Astrocyte of the spinal cord (primary cell): ENCODE data around the gene MXRA7.
A peak's percentile ranks its signal among the peaks of the same experiment; 100 is the strongest.

Experiments used
- DNase-seq: peaks from one replicate; pipeline ENCODE4 v3.0.0; 2011; ENCODE audit warnings: low read depth, low spot score
- H3K4me3 ChIP-seq: 2 replicates; pipeline ENCODE4 v1.5.1; 2011; ENCODE audit warnings: low read depth, mild to moderate bottlenecking, low read length, moderate library complexity
- in situ Hi-C: cut with HindIII; loops from 2 replicates; pipeline ENCODE4 v1.10.0; 2017; ENCODE audit warnings: low sequenced_read_pairs
- TF ChIP-seq, protein P1 (sequence below): IDR thresholded peaks from 2 replicates; pipeline ENCODE4 v1.5.1; 2012; ENCODE audit warnings: low read depth, mild to moderate bottlenecking, low read length, inconsistent platforms

Gene MXRA7

DNA sequence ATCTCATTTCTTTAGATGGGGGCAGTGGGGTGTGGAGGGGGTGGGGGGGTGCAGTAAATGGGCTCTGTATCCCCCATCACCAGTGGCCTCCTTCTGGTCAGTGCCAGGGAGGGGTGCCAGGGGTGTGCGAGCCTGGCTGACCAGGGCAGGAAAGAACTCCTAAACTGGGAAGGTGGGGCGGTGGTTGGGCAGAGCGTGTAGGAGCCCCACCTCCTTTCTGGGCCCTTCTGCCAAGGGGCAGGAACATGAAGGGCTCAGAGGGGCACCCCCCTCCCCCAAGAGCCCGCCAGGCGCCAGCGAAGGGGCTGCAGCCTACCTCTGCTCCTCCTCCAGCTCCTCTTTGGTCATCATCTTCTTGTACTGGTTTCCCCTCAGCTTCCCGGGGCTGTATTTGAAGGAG is 26.0 kb downstream of the MXRA7 start:
- H3K4me3 ChIP-seq: no peak overlapping the region
- in situ Hi-C loops: no loop called here
- TF ChIP-seq, protein P1, sequence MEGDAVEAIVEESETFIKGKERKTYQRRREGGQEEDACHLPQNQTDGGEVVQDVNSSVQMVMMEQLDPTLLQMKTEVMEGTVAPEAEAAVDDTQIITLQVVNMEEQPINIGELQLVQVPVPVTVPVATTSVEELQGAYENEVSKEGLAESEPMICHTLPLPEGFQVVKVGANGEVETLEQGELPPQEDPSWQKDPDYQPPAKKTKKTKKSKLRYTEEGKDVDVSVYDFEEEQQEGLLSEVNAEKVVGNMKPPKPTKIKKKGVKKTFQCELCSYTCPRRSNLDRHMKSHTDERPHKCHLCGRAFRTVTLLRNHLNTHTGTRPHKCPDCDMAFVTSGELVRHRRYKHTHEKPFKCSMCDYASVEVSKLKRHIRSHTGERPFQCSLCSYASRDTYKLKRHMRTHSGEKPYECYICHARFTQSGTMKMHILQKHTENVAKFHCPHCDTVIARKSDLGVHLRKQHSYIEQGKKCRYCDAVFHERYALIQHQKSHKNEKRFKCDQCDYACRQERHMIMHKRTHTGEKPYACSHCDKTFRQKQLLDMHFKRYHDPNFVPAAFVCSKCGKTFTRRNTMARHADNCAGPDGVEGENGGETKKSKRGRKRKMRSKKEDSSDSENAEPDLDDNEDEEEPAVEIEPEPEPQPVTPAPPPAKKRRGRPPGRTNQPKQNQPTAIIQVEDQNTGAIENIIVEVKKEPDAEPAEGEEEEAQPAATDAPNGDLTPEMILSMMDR: no peak
- DNase-seq: no peak

DNA sequence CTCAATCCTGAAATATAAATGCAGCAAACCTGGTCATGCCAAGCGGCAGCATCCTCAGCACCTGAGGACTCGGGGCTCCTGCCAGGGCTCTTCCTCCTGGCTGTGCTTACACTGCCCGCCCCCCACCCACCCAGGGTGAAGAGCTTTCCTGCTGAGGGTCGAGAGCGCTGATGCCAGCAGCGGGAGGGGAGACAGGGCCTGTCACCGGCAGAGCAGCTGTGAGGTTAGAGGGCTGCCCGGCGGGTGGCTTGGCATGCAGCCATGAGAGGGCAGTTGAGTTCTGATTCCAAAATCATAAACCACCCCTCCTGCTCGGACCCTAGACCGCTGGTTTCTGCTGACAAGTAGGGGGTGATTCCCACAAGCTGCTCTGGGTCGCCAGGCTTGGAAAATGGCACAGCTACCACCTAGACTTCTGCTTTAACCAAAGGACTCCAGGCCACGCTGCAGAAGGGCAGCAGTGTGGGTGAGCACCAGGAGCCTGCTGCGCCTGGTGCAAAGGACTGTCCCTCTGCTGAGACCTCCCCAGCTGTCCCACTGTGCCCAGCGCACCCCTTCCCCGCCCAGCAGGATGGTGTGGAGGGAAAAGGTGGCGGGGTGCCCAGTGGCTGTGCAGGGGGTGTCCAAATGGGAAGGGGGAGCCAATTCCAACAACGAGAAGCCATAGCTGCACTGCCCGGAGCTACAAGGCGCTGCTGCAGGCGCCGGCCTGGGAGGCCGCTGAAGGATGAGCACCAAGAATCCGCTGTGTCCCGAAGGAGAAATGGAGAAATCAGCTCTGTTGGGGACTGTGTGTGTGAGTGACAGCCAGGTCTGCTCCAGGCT is 26.6 kb downstream of the MXRA7 start:
- H3K4me3 ChIP-seq: no peak overlapping the region
- no peak for DNase-seq
- in situ Hi-C loops: no loop called here
- TF ChIP-seq, protein P1: no peak

DNA sequence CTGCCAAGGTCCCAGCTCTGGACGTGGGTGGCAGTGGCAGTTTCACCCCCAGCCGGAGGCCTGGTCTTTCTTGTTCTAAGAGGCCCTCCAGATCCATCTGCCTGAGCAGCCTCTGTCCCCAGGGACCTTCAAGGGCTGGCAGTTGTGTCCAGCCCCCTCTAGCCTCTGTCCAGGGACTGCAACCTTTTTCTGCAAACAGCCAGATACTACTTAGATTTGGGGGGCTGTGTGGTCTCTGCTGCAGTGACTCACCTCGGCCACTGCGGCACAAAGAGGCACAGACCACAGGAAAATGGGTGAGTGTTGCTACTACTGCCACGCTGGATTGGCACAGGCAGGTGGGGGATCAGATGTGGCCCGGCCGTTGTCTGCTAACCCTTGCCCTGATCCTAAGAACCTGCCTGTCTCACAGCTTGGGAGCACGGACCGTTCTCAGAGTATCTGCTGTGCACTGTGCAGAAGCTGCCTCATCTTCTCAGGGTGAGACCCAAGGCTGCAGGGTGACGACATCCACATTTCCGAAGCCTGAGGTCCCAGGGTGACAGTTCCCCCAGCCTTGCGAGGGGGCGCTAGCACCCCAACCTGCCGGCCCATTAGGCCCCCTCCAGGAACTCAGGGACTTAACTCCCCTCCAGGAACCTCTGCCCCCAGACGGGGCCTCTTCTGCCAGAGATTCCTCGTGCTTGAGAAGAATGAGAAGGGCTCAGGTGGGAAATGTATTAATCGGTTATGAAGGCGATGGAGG is 27.6 kb downstream of the MXRA7 start:
- DNase-seq: no peak
- in situ Hi-C loops: no loop called here
- H3K4me3 ChIP-seq: no peak overlapping the region
- TF ChIP-seq, protein P1: peak; percentile 27

DNA sequence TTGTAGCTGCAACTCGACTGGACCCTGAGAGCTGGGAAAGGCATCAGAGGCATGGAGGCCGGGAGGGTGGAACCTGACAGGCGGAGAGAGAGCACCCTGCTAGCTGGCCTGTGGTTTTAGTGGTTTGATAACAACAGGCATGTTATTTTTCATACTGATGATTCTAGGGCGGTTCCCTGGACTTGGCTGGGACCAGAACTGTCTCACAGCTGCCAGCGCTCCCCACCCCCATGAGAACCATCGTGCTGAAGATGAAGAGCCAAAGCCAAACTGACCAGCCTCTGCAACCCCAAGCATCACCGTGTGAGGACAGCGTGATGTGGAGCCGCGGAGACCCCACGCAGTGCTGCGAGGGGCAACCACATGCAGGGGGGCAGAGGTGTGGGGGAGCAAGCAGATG is 28.5 kb downstream of the MXRA7 start:
- no peak overlapping the region for H3K4me3 ChIP-seq
- in situ Hi-C loops: no loop called here
- TF ChIP-seq, protein P1: no peak
- peak; percentile 43 for DNase-seq

GRCh38 chr17:76681222-76682137 is 29.3 kb downstream of the MXRA7 start:
- peak; percentile 68 for DNase-seq
- no peak overlapping the region for H3K4me3 ChIP-seq
- in situ Hi-C loops: no loop called here
- TF ChIP-seq, protein P1: peak; percentile 90

GRCh38 chr17:76679239-76679638 is 31.5 kb downstream of the MXRA7 start:
- TF ChIP-seq, protein P1: no peak
- H3K4me3 ChIP-seq: no peak overlapping the region
- in situ Hi-C loops: no loop called here
- no peak for DNase-seq
